Measurements from ENCODE around the gene MSX1.
A peak's percentile ranks its signal among the peaks of the same experiment; 100 is the strongest.
"Not testable (repeated sequence)": the region's sequence is repeated elsewhere in the genome, so short reads cannot be mapped to it uniquely, and the experiment has no call there.

Gene MSX1

DNA sequence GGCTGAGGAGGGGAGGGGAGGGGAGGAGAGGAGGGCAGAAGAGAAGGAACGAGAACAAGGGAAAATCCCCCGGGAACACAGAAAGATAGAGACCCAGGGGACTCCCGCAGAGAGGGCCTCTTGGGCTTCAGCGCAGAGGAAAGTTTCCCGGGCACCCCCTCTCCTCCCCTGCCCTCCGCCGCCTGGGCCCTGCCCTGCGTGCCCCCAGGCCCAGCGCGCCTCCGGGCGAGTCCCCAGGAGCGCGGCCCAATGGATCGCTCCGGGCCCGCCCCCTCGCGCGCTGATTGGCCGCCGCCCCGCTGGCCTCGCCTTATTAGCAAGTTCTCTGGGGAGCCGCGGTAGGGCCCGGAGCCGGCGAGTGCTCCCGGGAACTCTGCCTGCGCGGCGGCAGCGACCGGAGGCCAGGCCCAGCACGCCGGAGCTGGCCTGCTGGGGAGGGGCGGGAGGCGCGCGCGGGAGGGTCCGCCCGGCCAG, at the start of gene MSX1:
Gene MSX1, plus strand, starts transcription at position 341 of the 474 bp plus-strand sequence. CDS start 235 bp downstream, outside the sequence.
- peak; percentile 66 to 73 for DNase-seq (ENCODE audit: low read depth in 2 of 2)

DNA sequence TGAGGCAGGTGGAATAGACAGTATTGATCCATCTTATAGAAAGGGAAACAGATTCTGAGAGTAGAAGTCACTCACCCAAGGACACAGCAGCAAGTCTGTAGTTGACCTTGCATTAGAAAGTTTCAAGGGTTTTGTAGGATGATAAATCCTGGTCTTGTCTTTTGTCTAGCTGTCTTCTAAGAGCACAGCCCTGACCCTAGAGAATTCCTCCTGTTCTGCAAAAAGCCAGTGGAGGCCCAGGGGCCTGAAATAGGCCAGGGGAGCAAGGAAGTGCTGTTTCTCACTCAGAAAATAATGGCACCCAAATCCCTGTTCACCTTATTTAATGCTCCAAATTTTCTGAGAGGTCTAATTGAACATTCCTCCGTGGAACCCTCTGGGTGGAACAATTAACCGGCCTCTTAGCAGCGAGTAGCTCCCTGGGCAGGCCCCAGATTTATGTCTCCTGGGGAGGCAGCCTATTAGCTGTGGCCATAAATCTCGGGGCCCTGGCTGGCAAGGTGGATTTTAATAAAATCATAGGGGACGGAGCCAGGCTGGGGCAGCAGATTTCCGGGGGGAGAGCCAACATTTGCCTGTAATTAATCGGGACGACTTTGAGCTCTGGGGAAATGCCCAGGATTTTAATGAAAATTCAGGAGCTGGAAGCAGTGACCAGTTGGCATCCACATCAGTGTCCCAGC, 49.2 kb upstream of the MSX1 start:
- no peak for DNase-seq (ENCODE audit: low read depth in 2 of 2)

DNA sequence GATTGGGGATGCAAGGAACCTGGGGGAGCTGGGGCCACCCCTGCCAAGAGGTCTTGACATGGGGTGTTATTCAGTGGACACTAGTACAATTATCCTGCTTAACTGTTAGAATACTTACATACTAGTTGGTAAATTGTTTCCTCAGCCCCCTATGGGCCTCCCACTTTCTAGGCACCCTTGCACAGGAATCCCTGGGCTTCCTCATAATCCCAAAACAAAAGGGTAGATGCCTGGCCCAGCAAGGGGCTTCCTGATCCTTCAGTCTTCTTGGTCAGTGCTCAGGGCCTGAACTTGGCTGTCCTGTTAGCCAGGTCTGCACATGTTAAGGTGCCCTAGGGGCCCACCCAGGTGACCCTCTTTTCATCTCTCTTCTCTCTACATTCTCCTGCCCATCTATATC, 48.7 kb upstream of the MSX1 start:
- DNase-seq (ENCODE audit: low read depth in 2 of 2), result no peak

- no peak for DNase-seq (ENCODE audit: low read depth in 2 of 2)
Observed at GRCh38 chr4:4812145-4812794, 47.2 kb upstream of the MSX1 start.

DNA sequence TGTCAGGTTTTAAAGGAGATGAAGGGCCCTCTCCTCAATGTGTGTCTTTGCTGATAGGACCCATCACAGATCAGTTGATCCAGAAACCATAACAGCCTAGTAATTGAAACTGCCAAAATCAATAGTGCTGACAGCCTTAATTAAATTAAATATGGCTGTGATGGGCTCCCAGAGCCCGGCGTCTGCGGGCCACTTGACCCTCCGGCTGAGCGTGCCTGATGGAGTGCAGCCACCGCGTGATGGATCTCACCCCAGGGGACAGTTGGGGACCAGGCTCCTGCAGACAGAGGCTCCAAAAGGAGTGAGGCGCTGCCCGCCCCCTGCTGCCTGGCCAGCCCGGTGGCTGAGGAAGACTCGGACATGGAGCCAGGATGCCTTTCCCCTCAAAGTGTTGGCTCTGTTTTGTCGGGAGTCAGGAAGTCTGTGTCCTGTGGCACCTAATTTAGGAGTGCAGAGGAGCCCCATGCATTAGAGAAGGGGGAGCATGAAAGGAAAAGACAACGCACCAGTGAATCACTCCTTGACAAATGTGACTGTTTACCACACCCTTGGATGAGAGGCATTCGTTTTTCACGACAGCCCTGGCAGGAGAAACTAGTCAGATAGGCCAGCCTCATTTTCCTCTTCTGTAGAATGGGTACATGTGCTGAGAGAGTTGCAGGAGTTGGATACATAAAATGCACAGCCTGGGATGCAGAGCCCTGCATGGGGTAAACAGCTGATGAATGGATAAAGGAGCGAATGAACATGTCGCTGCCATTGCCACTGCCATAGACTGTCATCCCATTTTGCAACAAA, 40.9 kb upstream of the MSX1 start:
- DNase-seq (ENCODE audit: low read depth in 2 of 2), result no peak

DNA sequence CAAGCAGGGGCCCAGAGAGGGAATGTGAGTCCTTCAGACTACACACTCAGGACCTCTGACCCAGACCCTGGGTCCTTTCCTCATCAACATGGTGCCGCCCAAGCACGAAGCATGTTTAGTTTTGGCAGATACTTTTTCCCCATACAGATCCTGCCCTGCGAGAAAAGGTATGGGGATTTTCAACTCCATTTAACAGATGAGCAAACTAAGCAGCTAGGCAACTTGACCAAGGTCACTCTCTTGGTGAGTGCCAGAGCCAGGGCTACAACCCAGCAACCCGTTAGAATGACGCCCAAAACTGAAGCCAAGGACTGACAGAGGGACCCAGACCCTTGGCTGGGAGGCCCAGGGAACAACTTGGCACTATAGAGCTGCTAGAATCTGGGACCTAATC, 40.3 kb upstream of the MSX1 start:
- DNase-seq (ENCODE audit: low read depth in 2 of 2), result no peak

DNA sequence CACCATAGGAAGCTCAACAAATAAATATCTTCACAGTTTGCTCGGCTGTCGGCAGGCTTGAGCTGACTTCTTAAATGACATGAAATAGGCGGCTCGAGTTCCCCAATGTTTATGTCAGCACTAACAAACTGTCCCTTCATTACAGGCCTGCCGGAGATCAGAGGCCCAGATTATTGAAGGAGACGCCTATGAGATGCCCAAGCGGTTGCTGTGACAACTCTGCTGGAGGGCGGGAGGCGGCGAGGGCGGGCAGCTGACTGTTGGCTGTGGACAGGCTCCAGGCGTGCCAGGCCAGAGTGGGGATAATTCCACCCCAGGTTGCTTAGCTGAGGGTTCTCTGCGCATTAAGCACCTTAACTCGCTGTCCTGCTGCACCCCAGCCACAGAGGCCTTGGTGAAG, 39.2 kb upstream of the MSX1 start:
- DNase-seq (ENCODE audit: low read depth in 2 of 2), result no peak

DNA sequence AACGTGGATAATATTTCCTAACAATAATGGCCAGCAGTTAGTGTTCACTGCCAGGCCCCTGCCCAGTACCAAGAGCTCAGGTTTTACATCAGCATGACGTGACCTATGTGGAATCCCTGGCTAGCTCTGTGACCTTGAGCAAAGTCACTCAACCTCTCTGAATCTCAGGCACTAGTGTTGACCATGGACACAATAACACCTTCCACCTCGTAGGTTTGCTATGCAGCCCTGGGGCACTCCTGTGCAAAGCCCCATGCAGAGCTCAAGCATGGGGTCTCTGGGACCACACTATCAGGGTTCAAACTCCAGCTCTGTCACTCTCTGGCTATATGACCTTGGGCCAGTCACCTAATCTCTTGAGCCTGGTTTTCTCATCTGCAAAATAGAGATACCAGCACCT, 38.7 kb upstream of the MSX1 start:
- DNase-seq (ENCODE audit: low read depth in 2 of 2), result no peak

GRCh38 chr4:4821577-4821976, 37.9 kb upstream of the MSX1 start:
- DNase-seq (ENCODE audit: low read depth in 2 of 2), result no peak

DNA sequence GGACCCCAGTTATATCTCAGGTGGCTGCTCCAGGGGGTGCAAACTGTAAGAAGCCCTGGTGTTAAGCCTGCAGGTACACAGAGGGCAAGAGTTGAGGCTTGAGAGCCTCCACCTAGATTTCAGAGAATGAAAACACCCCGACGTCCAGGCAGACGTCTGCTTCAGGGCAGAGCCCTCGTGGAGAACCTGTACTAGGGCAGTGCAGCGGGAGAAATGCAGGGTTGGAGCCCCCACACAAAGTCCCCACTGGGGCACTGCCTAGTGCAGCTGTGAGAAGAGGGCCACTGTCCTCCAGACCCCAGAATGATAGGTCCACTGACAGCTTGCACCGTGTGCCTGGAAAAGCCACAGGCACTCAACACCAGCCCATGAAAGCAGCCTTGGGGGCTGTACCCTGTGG, 37.2 kb upstream of the MSX1 start:
- not testable (repeated sequence) for DNase-seq (ENCODE audit: low read depth in 2 of 2)

GRCh38 chr4:4823621-4824162, 35.8 kb upstream of the MSX1 start:
- no peak for DNase-seq (ENCODE audit: low read depth in 2 of 2)

DNA sequence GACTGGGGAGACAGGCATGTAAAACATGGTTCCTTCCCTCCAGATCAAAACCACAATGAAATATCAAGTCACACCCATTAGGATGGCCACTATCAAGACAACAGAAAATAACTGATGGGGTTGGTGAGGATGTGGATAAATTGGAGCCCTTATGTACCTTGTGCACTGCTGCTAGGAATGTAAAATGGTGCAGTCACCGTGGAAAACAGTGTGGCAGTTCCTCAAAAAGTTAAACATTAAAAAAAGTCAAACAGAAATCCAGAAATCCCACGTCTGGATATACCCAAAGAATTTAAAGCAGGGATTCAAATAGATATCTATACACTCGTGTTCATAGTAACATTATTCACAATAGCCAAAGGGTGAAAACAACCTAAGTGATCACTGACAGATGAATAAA, 35.2 kb upstream of the MSX1 start:
- no peak for DNase-seq (ENCODE audit: low read depth in 2 of 2)

GRCh38 chr4:4825431-4825830, 34.0 kb upstream of the MSX1 start:
- no peak for DNase-seq (ENCODE audit: low read depth in 2 of 2)

GRCh38 chr4:4829837-4830236, 29.6 kb upstream of the MSX1 start:
- DNase-seq (ENCODE audit: low read depth in 2 of 2), result no peak

GRCh38 chr4:4831266-4831665, 28.2 kb upstream of the MSX1 start:
- no peak for DNase-seq (ENCODE audit: low read depth in 2 of 2)

- DNase-seq (ENCODE audit: low read depth in 2 of 2), result no peak
Observed at GRCh38 chr4:4831825-4832224, 27.6 kb upstream of the MSX1 start.

- DNase-seq (ENCODE audit: low read depth in 2 of 2), result no peak
Observed at GRCh38 chr4:4836044-4836443, 23.4 kb upstream of the MSX1 start.

- no peak for DNase-seq (ENCODE audit: low read depth in 2 of 2)
Observed at GRCh38 chr4:4837316-4837715, 22.1 kb upstream of the MSX1 start.

DNA sequence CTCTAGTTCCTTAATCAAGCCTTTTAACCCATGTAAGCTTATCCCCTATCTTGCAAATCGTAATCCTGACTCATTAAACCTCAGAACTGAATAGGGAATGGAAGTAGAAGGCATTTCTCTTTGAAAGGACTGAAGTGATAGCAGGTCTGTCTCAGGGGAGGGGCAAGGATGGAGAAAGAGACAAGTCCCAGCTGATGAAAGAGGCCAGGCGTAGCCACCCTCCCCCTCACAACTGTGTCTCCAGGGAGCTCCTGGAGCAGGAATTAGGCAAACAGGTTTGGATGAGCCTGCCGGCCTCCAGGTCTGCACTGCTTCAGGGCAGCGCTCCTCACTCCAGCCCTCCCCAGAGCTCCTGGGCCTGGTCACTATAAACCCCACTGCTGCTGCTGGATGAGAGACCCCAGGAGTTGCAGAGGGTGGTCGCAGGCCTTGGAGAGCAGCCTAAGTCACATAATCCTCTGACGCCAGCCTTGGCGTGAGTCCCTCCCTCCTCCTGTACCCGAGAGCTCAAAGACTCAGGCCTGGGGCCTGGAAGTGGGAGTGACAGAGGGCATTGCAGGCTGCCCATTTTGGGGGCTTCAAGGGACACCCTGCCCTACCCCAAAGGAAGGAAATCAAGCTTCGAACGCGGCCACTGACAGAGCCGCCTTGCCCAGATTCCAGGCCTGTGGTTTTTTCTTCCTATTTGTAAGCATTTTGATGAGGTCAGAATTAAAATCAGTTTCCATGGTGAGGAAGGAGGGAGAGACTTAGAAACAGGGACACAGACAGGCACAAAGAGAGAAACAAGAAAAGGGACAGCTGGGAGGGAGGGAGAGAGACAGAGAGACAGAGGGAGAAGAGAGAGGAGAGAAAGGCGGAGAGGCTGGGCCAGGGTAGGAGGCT, 21.2 kb upstream of the MSX1 start:
- DNase-seq (ENCODE audit: low read depth in 2 of 2), result no peak

DNA sequence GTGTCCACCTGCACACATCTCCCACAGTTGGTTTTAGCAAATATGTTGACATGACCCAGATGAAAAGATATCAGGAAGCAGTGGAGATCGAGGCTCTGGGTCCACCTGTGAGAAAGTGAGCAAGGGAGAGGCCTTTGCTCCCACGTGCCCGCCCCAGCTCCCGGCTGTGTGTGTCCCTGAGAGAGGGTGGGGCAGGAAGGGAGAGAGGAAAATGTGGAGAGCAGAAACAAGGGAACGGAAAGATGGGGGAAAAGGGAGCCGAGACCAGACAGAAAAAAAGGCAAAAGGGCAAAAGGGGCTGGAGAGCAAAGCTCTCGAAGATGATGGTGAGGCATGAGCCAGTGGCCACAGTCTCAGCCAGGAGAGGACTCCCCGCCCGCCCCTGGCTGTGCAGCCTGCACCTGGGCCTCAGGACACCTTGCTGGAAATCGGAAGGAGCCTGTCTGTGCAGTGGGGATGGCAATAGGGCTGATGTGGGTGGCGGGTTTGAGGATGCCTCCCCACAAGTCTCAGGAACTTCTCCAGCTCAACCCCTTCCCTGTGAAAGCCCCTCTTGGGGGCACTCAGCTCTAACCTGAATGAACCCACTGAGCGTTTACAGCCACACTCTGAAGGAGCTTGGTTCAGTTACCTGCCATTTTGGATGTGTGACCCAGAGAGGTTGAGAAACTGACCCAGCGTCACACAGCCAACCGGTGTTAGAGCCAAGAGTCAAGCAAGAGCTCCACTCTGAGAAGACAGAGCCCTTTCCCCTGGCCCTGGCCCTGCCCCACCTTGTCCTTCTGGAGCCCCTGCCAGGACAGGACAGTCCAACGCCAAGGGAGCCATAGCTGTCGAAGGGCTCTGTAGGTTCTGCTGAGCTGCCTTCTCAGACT, 20.3 kb upstream of the MSX1 start:
- no peak for DNase-seq (ENCODE audit: low read depth in 2 of 2)
